Stimulated activated naive CD8-positive, alpha-beta T cell treated with anti-CD3 and anti-CD28 coated beads, Interleukin-15, amount 100 ng/mL, for 72 hours (primary cell): ENCODE data around the gene C6orf163.

Experiments
- ATAC-seq: fragments of 150-1000 bp; cut with Tn5 transposase; 2 replicates; pipeline ENCODE4 v1.10.0; 2021; ENCODE audit warnings: mild to moderate bottlenecking, moderate library complexity
- DNase-seq, 2 donors: peaks; one replicate each; pipeline ENCODE4 v3.0.0; 2021 to 2022
- H3K27ac Mint-ChIP-seq, 2 donors: one replicate each; pipeline ENCODE4 v1.8.0; 2022; ENCODE audit warnings: mild to moderate bottlenecking in 2 of 2, mixed read lengths in 2 of 2, moderate library complexity in 2 of 2
- H3K27me3 Mint-ChIP-seq: one replicate; pipeline ENCODE4 v1.8.0; 2022; ENCODE audit warnings: mixed read lengths
- H3K4me1 Mint-ChIP-seq: one replicate; pipeline ENCODE4 v1.8.0; 2022; ENCODE audit warnings: mild to moderate bottlenecking, mixed read lengths
- H3K4me3 Mint-ChIP-seq, 2 donors: one replicate each; pipeline ENCODE4 v1.8.0; 2022; ENCODE audit warnings: mild to moderate bottlenecking in 2 of 2, mixed read lengths in 2 of 2, moderate library complexity in 1 of 2
- H3K9me3 Mint-ChIP-seq, 2 donors: one replicate each; pipeline ENCODE4 v1.8.0; 2022; ENCODE audit warnings: mixed read lengths in 2 of 2

C6orf163 gene

GRCh38 chr6:87382861-87383260 lies 38.2 kb downstream of the C6orf163 start:
- H3K27me3 Mint-ChIP-seq, result no peaks in the 10 kb centered on the region
- DNase-seq (no peak), ATAC-seq (no peak)
- no peak overlapping the region for H3K27ac Mint-ChIP-seq
- H3K9me3 Mint-ChIP-seq, result no peaks in the 10 kb centered on the region
- H3K4me1 Mint-ChIP-seq, result peaks cover 10% of the 10 kb centered on the region
- no peak overlapping the region for H3K4me3 Mint-ChIP-seq

- Mint-ChIP-seq H3K27me3 (no peaks in the 10 kb centered on the region), H3K27ac (no peak overlapping the region), H3K4me1 (peaks cover 4% of the 10 kb centered on the region), H3K4me3 (no peak overlapping the region), H3K9me3 (no peaks in the 10 kb centered on the region)
- DNase-seq (no peak), ATAC-seq (no peak)
These were observed 39.4 kb downstream of the C6orf163 start for GRCh38 chr6:87384038-87384437.

GRCh38 chr6:87384449-87384848 lies 39.8 kb downstream of the C6orf163 start:
- no peaks in the 10 kb centered on the region for H3K4me1 Mint-ChIP-seq
- ATAC-seq, result no peak
- no peaks in the 10 kb centered on the region for H3K27me3 Mint-ChIP-seq
- no peak for DNase-seq
- H3K9me3 Mint-ChIP-seq, result no peaks in the 10 kb centered on the region
- H3K4me3 Mint-ChIP-seq, result no peak overlapping the region
- no peak overlapping the region for H3K27ac Mint-ChIP-seq

GRCh38 chr6:87391334-87391733 lies 46.7 kb downstream of the C6orf163 start:
- peak overlapping the region in 1 of 2 donors; percentile 86 for H3K27ac Mint-ChIP-seq
- no peak overlapping the region for H3K4me3 Mint-ChIP-seq
- no peak for ATAC-seq

GRCh38 chr6:87393026-87393622 lies 48.5 kb downstream of the C6orf163 start:
- DNase-seq (peak; percentile 31 to 41), ATAC-seq (peak; percentile 89)
- H3K4me3 Mint-ChIP-seq, result no peak overlapping the region
- no peaks in the 10 kb centered on the region for H3K27me3 Mint-ChIP-seq
- H3K9me3 Mint-ChIP-seq, result no peaks in the 10 kb centered on the region
- H3K4me1 Mint-ChIP-seq, result no peaks in the 10 kb centered on the region
- H3K27ac Mint-ChIP-seq, result peak overlapping the region in 1 of 2 donors; percentile 61

More at GRCh38 chr6:87391334-87391733, 46.7 kb downstream of the C6orf163 start:
- H3K4me1 Mint-ChIP-seq, result no peaks in the 10 kb centered on the region
- H3K27me3 Mint-ChIP-seq, result no peaks in the 10 kb centered on the region
- DNase-seq, result no peak
- H3K9me3 Mint-ChIP-seq, result no peaks in the 10 kb centered on the region

- Mint-ChIP-seq H3K27ac (no peak overlapping the region), H3K27me3 (no peaks in the 10 kb centered on the region), H3K9me3 (no peaks in the 10 kb centered on the region), H3K4me1 (no peaks in the 10 kb centered on the region), H3K4me3 (no peak overlapping the region)
- no peak for ATAC-seq
- no peak for DNase-seq
These were observed 50.8 kb downstream of the C6orf163 start for GRCh38 chr6:87395431-87395830.

- ATAC-seq, result no peak
- Mint-ChIP-seq H3K4me1 (no peaks in the 10 kb centered on the region), H3K27me3 (no peaks in the 10 kb centered on the region), H3K4me3 (no peak overlapping the region), H3K9me3 (no peaks in the 10 kb centered on the region), H3K27ac (no peak overlapping the region)
- no peak for DNase-seq
These were observed 52.2 kb downstream of the C6orf163 start for GRCh38 chr6:87396595-87397392.

- H3K27me3 Mint-ChIP-seq, result no peaks in the 10 kb centered on the region
- no peak overlapping the region for H3K27ac Mint-ChIP-seq
- no peak for ATAC-seq
- no peak for DNase-seq
- no peak overlapping the region for H3K4me3 Mint-ChIP-seq
- no peaks in the 10 kb centered on the region for H3K4me1 Mint-ChIP-seq
- no peaks in the 10 kb centered on the region for H3K9me3 Mint-ChIP-seq
These were observed 53.0 kb downstream of the C6orf163 start for GRCh38 chr6:87397656-87398055.

GRCh38 chr6:87401832-87402231 lies 57.2 kb downstream of the C6orf163 start:
- Mint-ChIP-seq H3K4me1 (no peaks in the 10 kb centered on the region), H3K27ac (no peak overlapping the region), H3K27me3 (peaks cover 18% of the 10 kb centered on the region), H3K9me3 (no peaks in the 10 kb centered on the region), H3K4me3 (no peak overlapping the region)
- ATAC-seq (no peak), DNase-seq (no peak)

- Mint-ChIP-seq H3K4me1 (peaks cover 11% of the 10 kb centered on the region), H3K9me3 (no peaks in the 10 kb centered on the region), H3K27ac (no peak overlapping the region), H3K4me3 (peak overlapping the region; percentile 86 to 87), H3K27me3 (peaks cover 39% of the 10 kb centered on the region)
- no peak for ATAC-seq
- DNase-seq, result no peak
These were observed 62.9 kb downstream of the C6orf163 start for GRCh38 chr6:87407561-87407900.

GRCh38 chr6:87407901-87408720 lies 63.5 kb downstream of the C6orf163 start, which contains the start of gene CFAP206:
Gene CFAP206 (plus strand): TSS chr6:87407972. CDS start chr6:87409840, 1,868 bp downstream.
- Mint-ChIP-seq H3K4me1 (peaks cover 11% of the 10 kb centered on the region), H3K4me3 (peak within 1 kb of the TSS; percentile 86 to 87), H3K27me3 (peaks cover 44% of the 10 kb centered on the region), H3K27ac (peak within 1 kb of the TSS in 1 of 2 donors; percentile 57), H3K9me3 (no peaks in the 10 kb centered on the region)
- ATAC-seq, result peak; percentile 91
- DNase-seq, result peak; percentile 79 to 80

- H3K4me1 Mint-ChIP-seq, result peaks cover 11% of the 10 kb centered on the region
- no peak overlapping the region for H3K27ac Mint-ChIP-seq
- ATAC-seq (no peak), DNase-seq (no peak)
- peak overlapping the region; percentile 86 to 87 for H3K4me3 Mint-ChIP-seq
- H3K9me3 Mint-ChIP-seq, result no peaks in the 10 kb centered on the region
- peaks cover 44% of the 10 kb centered on the region for H3K27me3 Mint-ChIP-seq
These were observed 64.1 kb downstream of the C6orf163 start for GRCh38 chr6:87408721-87409155.
